Astrocyte of the spinal cord (primary cell): Measurements from ENCODE around the gene AP1G2.

Experiments used
- DNase-seq: peaks from one replicate; pipeline ENCODE4 v3.0.0; 2011; ENCODE audit warnings: low read depth, low spot score
- H3K4me3 ChIP-seq: 2 replicates; pipeline ENCODE4 v1.5.1; 2011; ENCODE audit warnings: low read depth, mild to moderate bottlenecking, low read length, moderate library complexity
- CTCF ChIP-seq: IDR thresholded peaks from 2 replicates; pipeline ENCODE4 v1.5.1; 2012; ENCODE audit warnings: low read depth, mild to moderate bottlenecking, low read length, inconsistent platforms
- in situ Hi-C: cut with HindIII; loops from 2 replicates; pipeline ENCODE4 v1.10.0; 2017; ENCODE audit warnings: low sequenced_read_pairs

The AP1G2 gene

GRCh38 chr14:23550131-23550811 lies 17.3 kb downstream of the AP1G2 start:
- peak overlapping the region; percentile 69 for H3K4me3 ChIP-seq
- no peak for TF ChIP-seq CTCF
- in situ Hi-C loops = no loop called here
- DNase-seq = no peak

- no peak overlapping the region for H3K4me3 ChIP-seq
- peak; percentile 53 for DNase-seq
- in situ Hi-C loops = no loop called here
- no peak for TF ChIP-seq CTCF
These were observed 19.0 kb downstream of the AP1G2 start for GRCh38 chr14:23548351-23549318.

- DNase-seq = no peak
- in situ Hi-C loops = no loop called here
- H3K4me3 ChIP-seq = no peak overlapping the region
- no peak for TF ChIP-seq CTCF
These were observed 19.7 kb downstream of the AP1G2 start for GRCh38 chr14:23547924-23548323.

GRCh38 chr14:23546450-23547035 lies 21.0 kb downstream of the AP1G2 start:
- in situ Hi-C loops = no loop called here
- TF ChIP-seq CTCF = no peak
- H3K4me3 ChIP-seq = no peak overlapping the region
- no peak for DNase-seq

- in situ Hi-C loops = no loop called here
- H3K4me3 ChIP-seq = no peak overlapping the region
- DNase-seq = no peak
- no peak for TF ChIP-seq CTCF
These were observed 21.7 kb downstream of the AP1G2 start for GRCh38 chr14:23545740-23546365.
